ENCODE data around the gene TCTN1.

GRCh38 chr12:110613771-110614684 is at the start of gene TCTN1:
- TF ChIP-seq CTCF (IDR thresholded peaks at IDR 0.05): peak in 4 of 12 donors; percentile 10 to 28 (median 21)
- TF ChIP-seq POLR2A (IDR thresholded peaks at IDR 0.05): peak in 1 of 2 donors; percentile 69
